Activated CD8-positive, alpha-beta memory T cell treated with anti-CD3 and anti-CD28 coated beads, Interleukin-2, amount 50 U/mL, for 48 hours (primary cell): Measurements from ENCODE around the gene DNM3.
"Not testable (repeated sequence)": the region's sequence is repeated elsewhere in the genome, so short reads cannot be mapped to it uniquely, and the experiment has no call there.

Source experiments
- DNase-seq: peaks from one replicate; pipeline ENCODE4 v3.0.0-alpha.2; 2020

Gene DNM3

GRCh38 chr1:172406968-172407367, 565.7 kb downstream of the DNM3 start:
- DNase-seq = no peak

GRCh38 chr1:172408958-172409357, 567.7 kb downstream of the DNM3 start:
- DNase-seq = no peak

GRCh38 chr1:172410027-172410426, 568.7 kb downstream of the DNM3 start:
- no peak for DNase-seq

- DNase-seq = no peak
These were observed 570.6 kb downstream of the DNM3 start for GRCh38 chr1:172411791-172412338.

GRCh38 chr1:172414331-172414730, 573.0 kb downstream of the DNM3 start:
- no peak for DNase-seq

- DNase-seq = no peak
These were observed 575.3 kb downstream of the DNM3 start for GRCh38 chr1:172416496-172417035.

- no peak for DNase-seq
These were observed 576.3 kb downstream of the DNM3 start for GRCh38 chr1:172417557-172417956.

- DNase-seq = no peak
These were observed 579.1 kb downstream of the DNM3 start, which contains the start of gene C1orf105 for GRCh38 chr1:172420385-172420784. C1orf105 (plus strand) TSS chr1:172420685; CDS start chr1:172420886, 201 bp downstream.

- no peak for DNase-seq
These were observed 580.8 kb downstream of the DNM3 start for GRCh38 chr1:172421974-172422604.

GRCh38 chr1:172423336-172423735, 582.0 kb downstream of the DNM3 start:
- DNase-seq = no peak

GRCh38 chr1:172425339-172425738, 584.0 kb downstream of the DNM3 start:
- no peak for DNase-seq

GRCh38 chr1:172427191-172427590, 585.9 kb downstream of the DNM3 start:
- DNase-seq = no peak

GRCh38 chr1:172429331-172430127, 588.2 kb downstream of the DNM3 start:
- DNase-seq = no peak

- DNase-seq = no peak
These were observed 588.8 kb downstream of the DNM3 start for GRCh38 chr1:172430128-172430454.

- DNase-seq = no peak
These were observed 589.9 kb downstream of the DNM3 start for GRCh38 chr1:172431204-172431603.

GRCh38 chr1:172431721-172432192, 590.5 kb downstream of the DNM3 start:
- no peak for DNase-seq

- DNase-seq = not testable (repeated sequence)
These were observed 595.9 kb downstream of the DNM3 start for GRCh38 chr1:172437183-172437582.

- no peak for DNase-seq
These were observed 601.1 kb downstream of the DNM3 start for GRCh38 chr1:172442404-172442803.

GRCh38 chr1:172442843-172443565, 601.7 kb downstream of the DNM3 start:
- no peak for DNase-seq

GRCh38 chr1:172443666-172444453, 602.6 kb downstream of the DNM3 start, which contains the start of gene PIGC:
PIGC (minus strand) TSS chr1:172444069; CDS start chr1:172442622, 1,447 bp downstream.
- peak; percentile 95 for DNase-seq

GRCh38 chr1:172446547-172446946, 605.2 kb downstream of the DNM3 start:
- DNase-seq = no peak

- DNase-seq = no peak
These were observed 606.3 kb downstream of the DNM3 start for GRCh38 chr1:172447641-172448040.
